K562 (cell line): ENCODE measurements around the gene KASH5. TPM values are rescaled to one million over a fixed set of nuclear protein-coding genes. Genes with fewer than 3 reads are reported as not detected.

ENCODE experiments used
- CC2D1A ChIP-seq: fragments of 450-650 bp; IDR thresholded peaks from 2 replicates; pipeline ENCODE4 v1.6.1; 2017; ENCODE audit warnings: mild to moderate bottlenecking
- CHD2 ChIP-seq: IDR thresholded peaks from 2 replicates; pipeline ENCODE4 v1.6.1; 2011; ENCODE audit warnings: low read depth, low read length
- HMG20B ChIP-seq: fragments of 250-450 bp; sonication (Bioruptor Pico); IDR thresholded peaks from 2 replicates; pipeline ENCODE4 v1.5.0; 2021; ENCODE audit warnings: mild to moderate bottlenecking
- L3MBTL2 ChIP-seq: fragments of 450-650 bp; IDR thresholded peaks from 2 replicates; pipeline ENCODE4 v1.6.1; 2016; ENCODE audit warnings: mild to moderate bottlenecking, moderate library complexity
- MTA2 ChIP-seq: fragments of 450-650 bp; IDR thresholded peaks from 2 replicates; pipeline ENCODE4 v1.6.1; 2016; ENCODE audit warnings: low read depth
- PHB2 ChIP-seq: fragments of 450-650 bp; IDR thresholded peaks from 2 replicates; pipeline ENCODE4 v1.6.1; 2017; ENCODE audit warnings: low read depth
- TRIM24 ChIP-seq, 2 experiments: fragments of 450-650 bp; IDR thresholded peaks; 2 replicates each; pipeline ENCODE4 v1.6.1; 2016
- XRCC4 ChIP-seq: IDR thresholded peaks from one replicate; pipeline ENCODE4 v1.6.1; 2011; ENCODE audit not compliant: insufficient read depth, insufficient read length; ENCODE audit errors: extremely low read depth
- YBX1 ChIP-seq: fragments of 450-650 bp; IDR thresholded peaks from 2 replicates; pipeline ENCODE4 v1.7.1; 2016; ENCODE audit warnings: mild to moderate bottlenecking
- ZNF165 ChIP-seq: fragments of 250-450 bp; sonication (Bioruptor Pico); IDR thresholded peaks from 2 replicates; pipeline ENCODE4 v1.4.0; 2020; ENCODE audit warnings: borderline replicate concordance
- ZNF561 ChIP-seq: fragments of 450-650 bp; formaldehyde crosslinking; conservative IDR thresholded peaks from 2 replicates; pipeline ENCODE4 v1.4.0; 2020; ENCODE audit warnings: mild to moderate bottlenecking, moderate library complexity
- ZNF766 ChIP-seq: fragments of 200-800 bp; sonication (Bioruptor generic); conservative IDR thresholded peaks from 2 replicates; pipeline ENCODE4 v1.6.1; 2016; ENCODE audit warnings: missing genetic modification characterization, missing compliant biosample characterization
- polyA plus RNA-seq, 8 experiments: library from polyadenylated mRNA; depleted of rRNA in 4 of 8; stranded (reverse) in 5 of 8; unstranded in 3 of 8; fragments of >200 nt; fragmentation: Nextera tagmentation in 2 of 8; fragmentation: Illumina TruSeq in 1 of 8; extraction: Ambion mirVana in 2 of 8; extraction: Trizol in 1 of 8; gene quantifications; 2 replicates each; pipeline versions ENCODE4 v1.2.1 to v1.2.3, GENCODE V29; 2011 to 2014; ENCODE audit warnings: inconsistent platforms in 1 of 8, missing spikeins in 1 of 8
- total RNA-seq, 7 experiments: library from RNA; depleted of rRNA in 6 of 7; stranded (reverse); fragments of >200 nt in 6 of 7; fragmentation: Illumina TruSeq in 2 of 7; extraction: Trizol in 2 of 7; gene quantifications; 2 replicates each; pipeline versions ENCODE4 v1.2.1 to v1.2.3, GENCODE V29; 2011 to 2021; ENCODE audit warnings: low replicate concordance in 1 of 7
- TF ChIP-seq, protein P1 (sequence below), 2 experiments: fragments of 450-650 bp in 1 of 2; sonication (generic) in 1 of 2; formaldehyde crosslinking in 1 of 2; IDR thresholded peaks; 2 replicates each; pipeline versions ENCODE4 v1.7.1 to v1.9.0; 2016 to 2022; ENCODE audit warnings: inconsistent platforms in 1 of 2, mild to moderate bottlenecking in 1 of 2, missing genetic modification reagents in 1 of 2
- TF ChIP-seq, protein P2 (sequence below): fragments of 450-650 bp; formaldehyde crosslinking; IDR thresholded peaks from 2 replicates; pipeline ENCODE4 v1.4.0; 2020; ENCODE audit warnings: mild to moderate bottlenecking, moderate library complexity
- TF ChIP-seq, protein P3 (sequence below): fragments of 250-450 bp; sonication (Bioruptor Pico); IDR thresholded peaks from 2 replicates; pipeline ENCODE4 v1.9.0; 2021; ENCODE audit warnings: mild to moderate bottlenecking, inconsistent platforms

Gene KASH5
- total and polyA plus RNA-seq, 9 of the 15 experiments (the other 6 are each of a cell fraction or from before 2014, with no cell fraction given), result 0.07 to 0.84 (median 0.34) TPM; not detected in 1

DNA sequence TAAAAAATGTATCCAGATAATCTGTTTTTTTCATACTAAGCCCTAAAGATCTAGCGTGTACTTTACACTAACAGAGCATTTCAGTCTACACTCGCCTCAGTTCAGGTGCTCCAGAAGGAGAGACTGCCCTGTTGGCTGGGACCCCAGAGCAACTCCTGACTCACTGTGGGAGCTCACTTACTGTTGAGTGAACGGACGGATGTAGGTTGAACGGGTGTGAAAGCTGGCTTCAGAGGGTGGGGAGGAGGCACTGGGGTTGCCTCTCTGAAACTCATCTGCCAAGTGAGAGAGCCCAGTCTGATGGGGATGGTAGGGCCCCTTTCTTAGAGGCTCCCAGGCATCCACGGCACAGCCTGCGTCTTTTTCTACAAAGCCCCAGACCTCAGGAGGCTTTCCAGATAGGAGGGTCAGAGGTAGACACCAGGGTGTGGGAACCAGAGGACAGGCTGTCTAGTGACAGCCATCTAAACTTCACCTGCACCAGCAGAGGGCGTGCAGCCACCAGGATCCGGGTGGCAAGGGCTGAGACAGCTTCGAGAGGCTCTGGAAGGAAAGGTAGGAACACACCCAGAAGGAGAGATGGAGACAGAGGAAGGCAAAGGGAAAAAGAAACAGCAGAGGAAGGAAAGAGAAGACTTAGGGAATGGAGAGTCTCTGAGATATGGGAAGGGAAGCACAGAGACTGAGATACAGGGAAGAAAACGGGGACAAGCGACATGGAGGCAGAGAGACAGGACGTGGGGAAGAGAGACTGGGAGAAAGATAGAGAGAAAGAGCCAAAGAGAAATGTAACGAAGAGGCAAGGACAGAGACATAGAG lies 3.7 kb downstream of the KASH5 start (continued):
- TF ChIP-seq L3MBTL2, result 0 out of 2 replicates have a peak, but pooled peaks have one; percentile 46
- no peak for TF ChIP-seq XRCC4
- TF ChIP-seq, protein P1, sequence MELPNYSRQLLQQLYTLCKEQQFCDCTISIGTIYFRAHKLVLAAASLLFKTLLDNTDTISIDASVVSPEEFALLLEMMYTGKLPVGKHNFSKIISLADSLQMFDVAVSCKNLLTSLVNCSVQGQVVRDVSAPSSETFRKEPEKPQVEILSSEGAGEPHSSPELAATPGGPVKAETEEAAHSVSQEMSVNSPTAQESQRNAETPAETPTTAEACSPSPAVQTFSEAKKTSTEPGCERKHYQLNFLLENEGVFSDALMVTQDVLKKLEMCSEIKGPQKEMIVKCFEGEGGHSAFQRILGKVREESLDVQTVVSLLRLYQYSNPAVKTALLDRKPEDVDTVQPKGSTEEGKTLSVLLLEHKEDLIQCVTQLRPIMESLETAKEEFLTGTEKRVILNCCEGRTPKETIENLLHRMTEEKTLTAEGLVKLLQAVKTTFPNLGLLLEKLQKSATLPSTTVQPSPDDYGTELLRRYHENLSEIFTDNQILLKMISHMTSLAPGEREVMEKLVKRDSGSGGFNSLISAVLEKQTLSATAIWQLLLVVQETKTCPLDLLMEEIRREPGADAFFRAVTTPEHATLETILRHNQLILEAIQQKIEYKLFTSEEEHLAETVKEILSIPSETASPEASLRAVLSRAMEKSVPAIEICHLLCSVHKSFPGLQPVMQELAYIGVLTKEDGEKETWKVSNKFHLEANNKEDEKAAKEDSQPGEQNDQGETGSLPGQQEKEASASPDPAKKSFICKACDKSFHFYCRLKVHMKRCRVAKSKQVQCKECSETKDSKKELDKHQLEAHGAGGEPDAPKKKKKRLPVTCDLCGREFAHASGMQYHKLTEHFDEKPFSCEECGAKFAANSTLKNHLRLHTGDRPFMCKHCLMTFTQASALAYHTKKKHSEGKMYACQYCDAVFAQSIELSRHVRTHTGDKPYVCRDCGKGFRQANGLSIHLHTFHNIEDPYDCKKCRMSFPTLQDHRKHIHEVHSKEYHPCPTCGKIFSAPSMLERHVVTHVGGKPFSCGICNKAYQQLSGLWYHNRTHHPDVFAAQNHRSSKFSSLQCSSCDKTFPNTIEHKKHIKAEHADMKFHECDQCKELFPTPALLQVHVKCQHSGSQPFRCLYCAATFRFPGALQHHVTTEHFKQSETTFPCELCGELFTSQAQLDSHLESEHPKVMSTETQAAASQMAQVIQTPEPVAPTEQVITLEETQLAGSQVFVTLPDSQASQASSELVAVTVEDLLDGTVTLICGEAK (IDR thresholded peaks at IDR 0.05), result peak; percentile 48; the same call in 1 of the 2 replicates
- TF ChIP-seq, protein P1 (CRISPR knock-in tag; IDR thresholded peaks at IDR 0.05), result no peak
- TF ChIP-seq YBX1, result 0 out of 2 replicates have a peak, but pooled peaks have one; percentile 79
- no peak for TF ChIP-seq ZNF766
- peak; percentile 53; the same call in 1 of the 2 replicates for TF ChIP-seq PHB2
- TF ChIP-seq MTA2, result no peak; the same call in 1 of the 2 replicates
- TF ChIP-seq ZNF561, result no peak
- peak; percentile 95 for TF ChIP-seq CC2D1A
- TF ChIP-seq, protein P2, sequence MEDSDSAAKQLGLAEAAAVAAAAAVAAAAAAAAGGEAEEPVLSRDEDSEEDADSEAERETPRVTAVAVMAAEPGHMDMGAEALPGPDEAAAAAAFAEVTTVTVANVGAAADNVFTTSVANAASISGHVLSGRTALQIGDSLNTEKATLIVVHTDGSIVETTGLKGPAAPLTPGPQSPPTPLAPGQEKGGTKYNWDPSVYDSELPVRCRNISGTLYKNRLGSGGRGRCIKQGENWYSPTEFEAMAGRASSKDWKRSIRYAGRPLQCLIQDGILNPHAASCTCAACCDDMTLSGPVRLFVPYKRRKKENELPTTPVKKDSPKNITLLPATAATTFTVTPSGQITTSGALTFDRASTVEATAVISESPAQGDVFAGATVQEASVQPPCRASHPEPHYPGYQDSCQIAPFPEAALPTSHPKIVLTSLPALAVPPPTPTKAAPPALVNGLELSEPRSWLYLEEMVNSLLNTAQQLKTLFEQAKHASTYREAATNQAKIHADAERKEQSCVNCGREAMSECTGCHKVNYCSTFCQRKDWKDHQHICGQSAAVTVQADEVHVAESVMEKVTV (CRISPR knock-in tag), result peak; percentile 93
- TF ChIP-seq TRIM24 (IDR thresholded peaks at IDR 0.05), result peak in 1 of 2 experiments; percentile 19; a peak in 1 of 4 replicates
- TF ChIP-seq, protein P3, sequence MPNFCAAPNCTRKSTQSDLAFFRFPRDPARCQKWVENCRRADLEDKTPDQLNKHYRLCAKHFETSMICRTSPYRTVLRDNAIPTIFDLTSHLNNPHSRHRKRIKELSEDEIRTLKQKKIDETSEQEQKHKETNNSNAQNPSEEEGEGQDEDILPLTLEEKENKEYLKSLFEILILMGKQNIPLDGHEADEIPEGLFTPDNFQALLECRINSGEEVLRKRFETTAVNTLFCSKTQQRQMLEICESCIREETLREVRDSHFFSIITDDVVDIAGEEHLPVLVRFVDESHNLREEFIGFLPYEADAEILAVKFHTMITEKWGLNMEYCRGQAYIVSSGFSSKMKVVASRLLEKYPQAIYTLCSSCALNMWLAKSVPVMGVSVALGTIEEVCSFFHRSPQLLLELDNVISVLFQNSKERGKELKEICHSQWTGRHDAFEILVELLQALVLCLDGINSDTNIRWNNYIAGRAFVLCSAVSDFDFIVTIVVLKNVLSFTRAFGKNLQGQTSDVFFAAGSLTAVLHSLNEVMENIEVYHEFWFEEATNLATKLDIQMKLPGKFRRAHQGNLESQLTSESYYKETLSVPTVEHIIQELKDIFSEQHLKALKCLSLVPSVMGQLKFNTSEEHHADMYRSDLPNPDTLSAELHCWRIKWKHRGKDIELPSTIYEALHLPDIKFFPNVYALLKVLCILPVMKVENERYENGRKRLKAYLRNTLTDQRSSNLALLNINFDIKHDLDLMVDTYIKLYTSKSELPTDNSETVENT, result 0 out of 2 replicates have a peak, but pooled peaks have one; percentile 44
- TF ChIP-seq CHD2, result no peak
- TF ChIP-seq ZNF165 (CRISPR knock-in tag), result no peak
- no peak for TF ChIP-seq HMG20B (CRISPR knock-in tag)
